A549 (cell line): Measurements from ENCODE around the gene MRPS5. TPM values are rescaled to one million over a fixed set of nuclear protein-coding genes. Genes with fewer than 3 reads are reported as not detected.
A peak's percentile ranks its signal among the peaks of the same experiment; 100 is the strongest.

Source experiments
- ATAC-seq, 2 experiments: fragments of 200-7000 bp in 1 of 2; fragments of >200 bp in 1 of 2; cut with Nextera tagmentation in 1 of 2; cut with Tn5 transposase in 1 of 2; 3 replicates each; pipeline versions ENCODE4 v1.8.0 to v1.9.1; 2018 to 2020; ENCODE audit warnings: mild to moderate bottlenecking in 1 of 2, moderate library complexity in 1 of 2
- CTCF ChIA-PET: fragments of 300-600 bp; sonication (Branson Sonifier 250); formaldehyde crosslinking; extraction: SDS; loops from one replicate; lab custom pipeline; 2021; ENCODE audit warnings: antibody characterized with exemption, inconsistent platforms; lab: Yijun Ruan, JAX
- POLR2A ChIA-PET: fragments of 350-600 bp; formaldehyde crosslinking; extraction: SDS; loops from one replicate; lab custom pipeline; 2021; ENCODE audit warnings: antibody characterized with exemption, inconsistent platforms; lab: Yijun Ruan, JAX
- DNase-seq, 2 experiments: peaks; one replicate each; pipeline versions ENCODE4 v3.0.0 to v3.0.0-alpha.2; 2011 to 2016; ENCODE audit warnings: low read depth in 1 of 2, low spot score in 1 of 2
- FAIRE-seq: peaks from 2 replicates; lab custom pipeline; 2011; peaks lifted over from hg19 to GRCh38; lab: Jason Lieb, UNC
- H3K27ac ChIP-seq, 2 experiments: fragments of >200 bp; sonication (Bioruptor Twin); formaldehyde crosslinking; 3 replicates each; pipeline ENCODE4 v1.5.1; 2016 to 2017
- H3K4me1 ChIP-seq: fragments of >200 bp; sonication (Bioruptor Twin); formaldehyde crosslinking; 3 replicates; pipeline ENCODE4 v1.6.1; 2016
- H3K4me2 ChIP-seq: fragments of >200 bp; sonication (Bioruptor Twin); formaldehyde crosslinking; 3 replicates; pipeline ENCODE4 v1.6.1; 2016
- H3K4me3 ChIP-seq: fragments of >200 bp; sonication (Bioruptor Twin); formaldehyde crosslinking; 3 replicates; pipeline ENCODE4 v1.5.1; 2016
- H3K9me3 ChIP-seq: fragments of >200 bp; sonication (Bioruptor Twin); formaldehyde crosslinking; 3 replicates; pipeline ENCODE4 v1.6.1; 2016
- CBX2 ChIP-seq: fragments of 200-600 bp; sonication (generic); IDR thresholded peaks from 2 replicates; pipeline ENCODE4 v1.6.1; 2016; ENCODE audit warnings: low read depth, mild to moderate bottlenecking, borderline replicate concordance
- CBX8 ChIP-seq: fragments of 200-600 bp; sonication (generic); IDR thresholded peaks from 2 replicates; pipeline ENCODE4 v1.6.1; 2016
- CEBPB ChIP-seq, 2 experiments: fragments of >200 bp in 1 of 2; sonication (Bioruptor Twin) in 1 of 2; formaldehyde crosslinking in 1 of 2; IDR thresholded peaks; 2 replicates each; pipeline ENCODE4 v1.6.1; 2012 to 2016
- CHD2 ChIP-seq: fragments of 150-350 bp; IDR thresholded peaks from 2 replicates; pipeline ENCODE4 v1.6.1; 2014; ENCODE audit warnings: low read length; ENCODE audit not compliant: partially characterized antibody
- E2F6 ChIP-seq: IDR thresholded peaks from 2 replicates; pipeline ENCODE4 v1.6.1; 2012; ENCODE audit warnings: low read depth, borderline replicate concordance
- EP300 ChIP-seq, 2 experiments: fragments of >200 bp; sonication (Bioruptor Twin); formaldehyde crosslinking; IDR thresholded peaks; 2 replicates in 1 of 2; 3 replicates in 1 of 2; pipeline ENCODE4 v1.6.1; 2016 to 2017
- ESRRA ChIP-seq: fragments of 150-350 bp; IDR thresholded peaks from 2 replicates; pipeline ENCODE4 v1.6.1; 2014; ENCODE audit warnings: mild to moderate bottlenecking, low read length, borderline replicate concordance
- FOSB ChIP-seq: fragments of 250-450 bp; sonication (Bioruptor Pico); IDR thresholded peaks from 2 replicates; pipeline ENCODE4 v1.5.0; 2020; ENCODE audit warnings: mild to moderate bottlenecking, moderate library complexity
- HOXA7 ChIP-seq: fragments of 250-450 bp; sonication (Bioruptor Pico); IDR thresholded peaks from 2 replicates; pipeline ENCODE4 v1.5.0; 2020; ENCODE audit warnings: mild to moderate bottlenecking, moderate library complexity
- JUN ChIP-seq, 2 experiments: fragments of >200 bp; sonication (Bioruptor Twin); formaldehyde crosslinking; IDR thresholded peaks; 2 replicates in 1 of 2; 3 replicates in 1 of 2; pipeline ENCODE4 v1.6.1; 2016 to 2017
- JUNB ChIP-seq: fragments of >200 bp; sonication (Bioruptor Twin); formaldehyde crosslinking; IDR thresholded peaks from 2 replicates; pipeline ENCODE4 v1.6.1; 2016
- KDM5A ChIP-seq: fragments of 200-600 bp; sonication (generic); IDR thresholded peaks from 2 replicates; pipeline ENCODE4 v1.6.1; 2016; ENCODE audit warnings: antibody characterized with exemption, mild to moderate bottlenecking
- MAFK ChIP-seq: fragments of 450-650 bp; IDR thresholded peaks from 2 replicates; pipeline ENCODE4 v1.6.1; 2014; ENCODE audit not compliant: partially characterized antibody
- MAZ ChIP-seq: fragments of 150-350 bp; IDR thresholded peaks from 2 replicates; pipeline ENCODE4 v1.6.1; 2014; ENCODE audit warnings: antibody characterized with exemption, low read depth, low read length, borderline replicate concordance
- NPAS2 ChIP-seq: fragments of 250-450 bp; sonication (Bioruptor Pico); IDR thresholded peaks from 2 replicates; pipeline ENCODE4 v1.8.0; 2022; ENCODE audit warnings: mild to moderate bottlenecking, moderate library complexity, borderline replicate concordance
- NR3C1 ChIP-seq: fragments of >200 bp; sonication (Bioruptor Twin); formaldehyde crosslinking; IDR thresholded peaks from 3 replicates; pipeline ENCODE4 v1.6.1; 2017
- PHF8 ChIP-seq: fragments of 200-600 bp; sonication (generic); IDR thresholded peaks from 2 replicates; pipeline ENCODE4 v1.6.1; 2016; ENCODE audit warnings: low read depth, mild to moderate bottlenecking, antibody characterized with exemption, moderate library complexity, borderline replicate concordance
- POLR2A ChIP-seq: IDR thresholded peaks from 2 replicates; pipeline ENCODE4 v1.6.1; 2012; ENCODE audit warnings: mild to moderate bottlenecking, low read length
- RFX5 ChIP-seq: fragments of 450-650 bp; IDR thresholded peaks from 2 replicates; pipeline ENCODE4 v1.7.1; 2014; ENCODE audit warnings: antibody characterized with exemption, mild to moderate bottlenecking, moderate library complexity
- RNF2 ChIP-seq: fragments of 200-600 bp; sonication (generic); IDR thresholded peaks from 2 replicates; pipeline ENCODE4 v1.6.1; 2016; ENCODE audit warnings: low read depth, mild to moderate bottlenecking, antibody characterized with exemption, moderate library complexity, borderline replicate concordance
- SMC3 ChIP-seq: fragments of >200 bp; sonication (Bioruptor Twin); formaldehyde crosslinking; IDR thresholded peaks from 3 replicates; pipeline ENCODE4 v1.6.1; 2018; ENCODE audit warnings: inconsistent platforms
- TFCP2L1 ChIP-seq: fragments of 250-450 bp; sonication (Bioruptor Pico); IDR thresholded peaks from 2 replicates; pipeline ENCODE4 v1.5.0; 2021; ENCODE audit warnings: mild to moderate bottlenecking
- TP53 ChIP-seq: fragments of 250-450 bp; sonication (Bioruptor Pico); IDR thresholded peaks from 2 replicates; pipeline ENCODE4 v1.5.0; 2021; ENCODE audit warnings: mild to moderate bottlenecking, moderate library complexity
- ZFP36 ChIP-seq: fragments of 450-650 bp; IDR thresholded peaks from 2 replicates; pipeline ENCODE4 v1.6.1; 2014; ENCODE audit warnings: borderline replicate concordance; ENCODE audit not compliant: partially characterized antibody
- ZNF302 ChIP-seq: fragments of 250-450 bp; sonication (Bioruptor Pico); IDR thresholded peaks from 2 replicates; pipeline ENCODE4 v1.9.0; 2021; ENCODE audit warnings: inconsistent platforms, mild to moderate bottlenecking, moderate library complexity
- ZSCAN20 ChIP-seq: fragments of 250-450 bp; sonication (Bioruptor Pico); IDR thresholded peaks from 2 replicates; pipeline ENCODE4 v1.8.0; 2022; ENCODE audit warnings: mild to moderate bottlenecking, moderate library complexity
- WGBS: methylation state at CpG from one replicate; pipeline ENCODE4 v1.1.6; 2017; ENCODE audit errors: missing lambda C conversion rate; 5-methylcytosine and 5-hydroxymethylcytosine counted together
- polyA plus RNA-seq, 4 experiments: library from polyadenylated mRNA; depleted of rRNA in 3 of 4; stranded (reverse); fragments of >200 nt; fragmentation: RNase III in 1 of 4; extraction: RNeasy Plus Mini Kit Qiagen cat#74134 plus additional on column Dnase treatment in 1 of 4; gene quantifications; 2 replicates in 3 of 4; 3 replicates in 1 of 4; pipeline ENCODE4 v1.2.3, GENCODE V29; 2011 to 2017
- TF ChIP-seq, protein P1 (sequence below): IDR thresholded peaks from 2 replicates; pipeline ENCODE4 v1.6.1; 2012
- TF ChIP-seq, protein P2 (sequence below): fragments of 450-650 bp; IDR thresholded peaks from 2 replicates; pipeline ENCODE4 v1.6.1; 2014; ENCODE audit warnings: antibody characterized with exemption
- TF ChIP-seq, protein P3 (sequence below): fragments of 150-350 bp; IDR thresholded peaks from 2 replicates; pipeline ENCODE4 v1.6.1; 2014; ENCODE audit warnings: low read depth, mild to moderate bottlenecking, low read length

Gene MRPS5
- polyA plus RNA-seq, 2 of the 4 experiments (the other 2 are of a cell fraction) = 103 to 123 TPM

- no peak for TF ChIP-seq HOXA7
- TF ChIP-seq, protein P1, sequence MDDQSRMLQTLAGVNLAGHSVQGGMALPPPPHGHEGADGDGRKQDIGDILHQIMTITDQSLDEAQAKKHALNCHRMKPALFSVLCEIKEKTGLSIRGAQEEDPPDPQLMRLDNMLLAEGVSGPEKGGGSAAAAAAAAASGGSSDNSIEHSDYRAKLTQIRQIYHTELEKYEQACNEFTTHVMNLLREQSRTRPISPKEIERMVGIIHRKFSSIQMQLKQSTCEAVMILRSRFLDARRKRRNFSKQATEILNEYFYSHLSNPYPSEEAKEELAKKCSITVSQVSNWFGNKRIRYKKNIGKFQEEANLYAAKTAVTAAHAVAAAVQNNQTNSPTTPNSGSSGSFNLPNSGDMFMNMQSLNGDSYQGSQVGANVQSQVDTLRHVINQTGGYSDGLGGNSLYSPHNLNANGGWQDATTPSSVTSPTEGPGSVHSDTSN = no peak
Measured at GRCh38 chr2:95056461-95057459, 64.8 kb downstream of the MRPS5 start (continued).

DNA sequence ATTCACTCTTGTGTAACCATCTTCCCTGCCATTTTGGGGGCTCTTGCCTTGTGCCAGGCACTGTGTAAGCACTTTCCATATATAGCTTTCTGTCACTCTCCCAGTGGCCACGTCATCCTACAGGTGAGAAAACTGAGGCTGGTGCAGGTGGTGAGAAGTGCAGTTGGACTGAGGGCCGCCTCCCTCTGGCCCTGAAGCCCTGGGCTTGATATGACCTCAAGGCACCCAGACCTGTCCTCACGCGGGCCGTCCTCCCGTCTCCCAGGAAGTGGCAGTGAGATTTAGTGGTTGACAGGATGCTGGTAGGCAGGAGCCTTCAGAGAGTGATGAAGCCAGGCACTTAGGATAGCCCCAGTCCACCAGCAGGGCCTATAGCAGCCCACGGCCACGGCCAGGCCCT, 65.6 kb downstream of the MRPS5 start:
- POLR2A ChIA-PET = no interaction called here
- DNase-seq (no peak), FAIRE-seq (no peak), ATAC-seq (0 out of 6 replicates have a peak, but pooled peaks of 1 of the 2 experiments have one; percentile 9)
- H3K4me2 ChIP-seq = no peak overlapping the region
- H3K4me3 ChIP-seq = no peak overlapping the region
- CTCF ChIA-PET = interaction anchor here (1.2 to 6.1 kb wide), 4 partner anchors 10 to 183 kb away, joined by 3 to 45 read pairs (median 4); no protein-coding TSS in a partner anchor
- 58% methylated on average over 8 of the region's 8 CpGs for WGBS
- H3K4me1 ChIP-seq = no peaks in the 10 kb centered on the region
- H3K27ac ChIP-seq = no peak overlapping the region
- TF ChIP-seq, protein P1 = no peak
- TF ChIP-seq FOSB (CRISPR knock-in tag) = no peak
- TF ChIP-seq NR3C1 = no peak
- no peak for TF ChIP-seq ZNF302
- TF ChIP-seq KDM5A = no peak
- TF ChIP-seq ZSCAN20 (CRISPR knock-in tag) = no peak
- TF ChIP-seq, protein P2, sequence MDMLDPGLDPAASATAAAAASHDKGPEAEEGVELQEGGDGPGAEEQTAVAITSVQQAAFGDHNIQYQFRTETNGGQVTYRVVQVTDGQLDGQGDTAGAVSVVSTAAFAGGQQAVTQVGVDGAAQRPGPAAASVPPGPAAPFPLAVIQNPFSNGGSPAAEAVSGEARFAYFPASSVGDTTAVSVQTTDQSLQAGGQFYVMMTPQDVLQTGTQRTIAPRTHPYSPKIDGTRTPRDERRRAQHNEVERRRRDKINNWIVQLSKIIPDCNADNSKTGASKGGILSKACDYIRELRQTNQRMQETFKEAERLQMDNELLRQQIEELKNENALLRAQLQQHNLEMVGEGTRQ = no peak
- TF ChIP-seq, protein P3, sequence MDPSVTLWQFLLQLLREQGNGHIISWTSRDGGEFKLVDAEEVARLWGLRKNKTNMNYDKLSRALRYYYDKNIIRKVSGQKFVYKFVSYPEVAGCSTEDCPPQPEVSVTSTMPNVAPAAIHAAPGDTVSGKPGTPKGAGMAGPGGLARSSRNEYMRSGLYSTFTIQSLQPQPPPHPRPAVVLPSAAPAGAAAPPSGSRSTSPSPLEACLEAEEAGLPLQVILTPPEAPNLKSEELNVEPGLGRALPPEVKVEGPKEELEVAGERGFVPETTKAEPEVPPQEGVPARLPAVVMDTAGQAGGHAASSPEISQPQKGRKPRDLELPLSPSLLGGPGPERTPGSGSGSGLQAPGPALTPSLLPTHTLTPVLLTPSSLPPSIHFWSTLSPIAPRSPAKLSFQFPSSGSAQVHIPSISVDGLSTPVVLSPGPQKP = no peak
- no peak for TF ChIP-seq MAZ
- TF ChIP-seq JUNB = no peak
- no peak for TF ChIP-seq TP53 (CRISPR knock-in tag)
- no peak for TF ChIP-seq NPAS2 (CRISPR knock-in tag)
- no peak for TF ChIP-seq CBX2
- no peak for TF ChIP-seq ESRRA
- TF ChIP-seq CEBPB (IDR thresholded peaks at IDR 0.05) = no peak
- no peak for TF ChIP-seq CHD2
- no peak for TF ChIP-seq TFCP2L1 (CRISPR knock-in tag)
- no peak for TF ChIP-seq MAFK
- no peak for TF ChIP-seq HOXA7
- H3K9me3 ChIP-seq = no peaks in the 10 kb centered on the region; the same call in 2 of the 3 replicates

DNA sequence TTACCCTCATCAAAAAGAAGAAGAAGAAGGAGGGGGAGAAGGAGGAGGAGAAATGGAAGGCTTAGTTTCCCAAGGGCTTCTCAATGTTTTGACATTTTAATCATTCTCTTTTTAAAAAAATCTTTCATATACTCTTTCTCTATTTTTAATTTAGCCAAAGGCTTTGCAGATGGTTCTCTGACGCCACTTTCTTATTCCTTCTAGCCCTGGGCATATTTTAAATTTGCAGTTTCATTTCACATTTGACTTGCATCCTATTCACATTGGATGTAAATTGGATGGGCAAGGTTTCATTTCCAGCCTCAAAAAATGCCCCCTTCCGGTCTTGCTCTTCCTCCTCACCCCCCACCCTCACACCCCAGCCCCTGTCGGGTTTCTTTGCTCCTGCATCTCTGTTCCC, 66.3 kb downstream of the MRPS5 start:
- no peak overlapping the region for H3K27ac ChIP-seq
- WGBS = 9% methylated on average over 3 of the region's 3 CpGs
- FAIRE-seq = no peak
- H3K9me3 ChIP-seq = no peaks in the 10 kb centered on the region; the same call in 2 of the 3 replicates
- POLR2A ChIA-PET = no interaction called here
- no peak for ATAC-seq
- H3K4me2 ChIP-seq = no peak overlapping the region
- TF ChIP-seq NPAS2 (CRISPR knock-in tag) = no peak
- no peak for TF ChIP-seq EP300 (IDR thresholded peaks at IDR 0.05)
- TF ChIP-seq E2F6 = no peak
- TF ChIP-seq ZFP36 = no peak
- TF ChIP-seq JUN (IDR thresholded peaks at IDR 0.05) = no peak
- TF ChIP-seq TFCP2L1 (CRISPR knock-in tag) = no peak
- TF ChIP-seq HOXA7 = no peak
- TF ChIP-seq CHD2 = no peak
- TF ChIP-seq PHF8 = no peak
- no peak for TF ChIP-seq SMC3
- TF ChIP-seq CBX8 = no peak
- TF ChIP-seq RNF2 = no peak
- TF ChIP-seq MAZ = no peak
- no peak for TF ChIP-seq RFX5
- TF ChIP-seq ESRRA = no peak
- TF ChIP-seq POLR2A = no peak
- no peak for DNase-seq
- H3K4me1 ChIP-seq = no peaks in the 10 kb centered on the region
- H3K4me3 ChIP-seq = no peak overlapping the region
- CTCF ChIA-PET = interaction anchor here (1.5 to 6.1 kb wide), 5 partner anchors 8 to 182 kb away, joined by 3 to 45 read pairs (median 24); partner anchors contain the start of gene MAL
